ENCODE results near the gene ADAM22. TPM values are rescaled to one million over a fixed set of nuclear protein-coding genes. Genes with fewer than 3 reads are reported as not detected.

The ADAM22 gene
- polyA plus RNA-seq, 2 of the 4 experiments (the other 2 are of a cell fraction): 0.53 to 0.59 TPM

GRCh38 chr7:88184848-88185304 lies 250.8 kb downstream of the ADAM22 start:
- H3K4me1 ChIP-seq: no peaks in the 10 kb centered on the region
- DNase-seq (ENCODE audit: low read depth in 1 of 2, low spot score in 1 of 2): no peak
- FAIRE-seq: no peak
- ATAC-seq: no peak
- H3K9me3 ChIP-seq: no peaks in the 10 kb centered on the region
- ChIA-PET POLR2A (no interaction called here), CTCF (interaction anchor here (0.7 to 1.5 kb wide), 2 partner anchors 9 to 35 kb away, joined by 3 to 4 read pairs; partner anchors contain the start of gene SRI)
- 47% methylated on average over 5 of the region's 5 CpGs for WGBS (ENCODE audit: missing lambda C conversion rate)
- H3K4me3 ChIP-seq: no peak overlapping the region
- no peak overlapping the region for H3K27ac ChIP-seq
- no peak for TF ChIP-seq EP300 (IDR thresholded peaks at IDR 0.05)
- no peak for TF ChIP-seq JUNB (IDR thresholded peaks at IDR 0.05)
- no peak for TF ChIP-seq PBX3 (IDR thresholded peaks at IDR 0.05)
- TF ChIP-seq HOXB5 (CRISPR knock-in tag; IDR thresholded peaks at IDR 0.05): no peak
- no peak for TF ChIP-seq JUN (IDR thresholded peaks at IDR 0.05)
- no peak overlapping the region; the same call in 2 of the 3 replicates for H3K4me2 ChIP-seq

- H3K9me3 ChIP-seq: no peaks in the 10 kb centered on the region
- no peak overlapping the region for H3K4me3 ChIP-seq
- TF ChIP-seq BCL3 (IDR thresholded peaks at IDR 0.05): no peak
- TF ChIP-seq JUN (IDR thresholded peaks at IDR 0.05): no peak
- no peak for TF ChIP-seq MAFK (IDR thresholded peaks at IDR 0.05; ENCODE audit: partially characterized antibody)
- TF ChIP-seq HDAC2 (IDR thresholded peaks at IDR 0.05): no peak
- no peak for TF ChIP-seq CHD4 (IDR thresholded peaks at IDR 0.05; ENCODE audit: borderline replicate concordance)
- no peak for TF ChIP-seq RAD21 (conservative IDR thresholded peaks at IDR 0.05 in 1 of 2, IDR thresholded peaks at IDR 0.05 in 1 of 2)
- no peak for TF ChIP-seq ZNF302 (CRISPR knock-in tag; IDR thresholded peaks at IDR 0.05)
- H3K4me2 ChIP-seq: no peak overlapping the region
- H3K4me1 ChIP-seq: no peaks in the 10 kb centered on the region
- no peak overlapping the region for H3K27ac ChIP-seq
- ATAC-seq (no peak), DNase-seq (ENCODE audit: low read depth in 1 of 2, low spot score in 1 of 2) (no peak), FAIRE-seq (no peak)
- ChIA-PET CTCF (interaction anchor here (1.5 kb wide), 1 partner anchor 35 kb away, joined by 4 read pairs; the partner anchor contains the start of gene SRI), POLR2A (no interaction called here)
Measured at GRCh38 chr7:88185650-88186049, 251.6 kb downstream of the ADAM22 start.

GRCh38 chr7:88191911-88192310 lies 257.9 kb downstream of the ADAM22 start:
- Histone ChIP-seq H3K4me1 (no peaks in the 10 kb centered on the region), H3K9me3 (no peaks in the 10 kb centered on the region), H3K4me3 (no peak overlapping the region), H3K27ac (no peak overlapping the region), H3K4me2 (no peak overlapping the region)
- ChIA-PET POLR2A (no interaction called here), CTCF (no interaction called here)
- WGBS (ENCODE audit: missing lambda C conversion rate): 24% methylated on average over 3 of the region's 3 CpGs
- ATAC-seq: no peak
- no peak for FAIRE-seq
- no peak for DNase-seq (ENCODE audit: low read depth in 1 of 2, low spot score in 1 of 2)
- TF ChIP-seq FOSB (CRISPR knock-in tag; IDR thresholded peaks at IDR 0.05) (no peak), USF2 (IDR thresholded peaks at IDR 0.05) (no peak), RAD21 (conservative IDR thresholded peaks at IDR 0.05 in 1 of 2, IDR thresholded peaks at IDR 0.05 in 1 of 2) (no peak), CBX2 (IDR thresholded peaks at IDR 0.05; ENCODE audit: borderline replicate concordance, low read depth) (no peak), HOXB13 (CRISPR knock-in tag; IDR thresholded peaks at IDR 0.05; ENCODE audit: low read depth) (no peak), E2F6 (IDR thresholded peaks at IDR 0.05; ENCODE audit: borderline replicate concordance, low read depth) (no peak), HOXB5 (CRISPR knock-in tag; IDR thresholded peaks at IDR 0.05) (no peak), MAFK (IDR thresholded peaks at IDR 0.05; ENCODE audit: partially characterized antibody) (no peak), HOXA7 (CRISPR knock-in tag; IDR thresholded peaks at IDR 0.05) (no peak), PHF8 (IDR thresholded peaks at IDR 0.05; ENCODE audit: borderline replicate concordance, low read depth) (no peak), ATOH8 (CRISPR knock-in tag; IDR thresholded peaks at IDR 0.05; ENCODE audit: low read depth) (no peak)

All from A549 (cell line).